Activated T-helper 2 cell treated with anti-CD3 and anti-CD28 coated beads, Interferon-gamma antibody, Interleukin-2, Interleukin-4, amounts not matched to agents 10 μg/mL and 5 μg/mL and 100 μg/mL, durations not matched to agents 14 hours and 24 hours and 36 hours (primary cell): ENCODE results near the gene PMM2. TPM values are rescaled to one million over a fixed set of nuclear protein-coding genes. Genes with fewer than 3 reads are reported as not detected.
"Not testable (repeated sequence)": the region's sequence is repeated elsewhere in the genome, so short reads cannot be mapped to it uniquely, and the experiment has no call there.

ENCODE experiments used
- DNase-seq: peaks from one replicate; pipeline ENCODE4 v3.0.0; 2021; ENCODE audit warnings: low spot score
- H3K27ac Mint-ChIP-seq: one replicate; pipeline ENCODE4 v1.8.0; 2021; ENCODE audit warnings: mixed read lengths
- H3K27me3 Mint-ChIP-seq: one replicate; pipeline ENCODE4 v1.8.0; 2021; ENCODE audit warnings: low read depth, mixed read lengths
- H3K36me3 Mint-ChIP-seq: one replicate; pipeline ENCODE4 v1.8.0; 2021; ENCODE audit warnings: low read depth, mixed read lengths
- H3K4me1 Mint-ChIP-seq: one replicate; pipeline ENCODE4 v1.8.0; 2021; ENCODE audit warnings: low read depth, mixed read lengths
- H3K4me3 Mint-ChIP-seq: one replicate; pipeline ENCODE4 v1.8.0; 2021; ENCODE audit warnings: low read depth, mild to moderate bottlenecking, moderate library complexity, mixed read lengths
- H3K9me3 Mint-ChIP-seq: one replicate; pipeline ENCODE4 v1.8.0; 2021; ENCODE audit warnings: mixed read lengths
- intact Hi-C: fragments of 100-400 bp; cut with micrococcal nuclease; formaldehyde crosslinking; loops from one replicate; pipeline ENCODE4 v1.15.1; 2023
- total RNA-seq: library from RNA; stranded (reverse); gene quantifications from 2 replicates; pipeline ENCODE4 v1.2.3, GENCODE V29; 2022

PMM2 gene
- total RNA-seq, 1 donor from 2014 or later: 67.6 TPM

- H3K27me3 Mint-ChIP-seq: no peaks in the 10 kb centered on the region
- H3K27ac Mint-ChIP-seq: no peak overlapping the region
- DNase-seq: no peak
- H3K4me1 Mint-ChIP-seq: peaks cover 3% of the 10 kb centered on the region
- no peaks in the 10 kb centered on the region for H3K9me3 Mint-ChIP-seq
- intact Hi-C loops: no loop called here
- H3K4me3 Mint-ChIP-seq: no peak overlapping the region
- no peaks in the 10 kb centered on the region for H3K36me3 Mint-ChIP-seq
These were observed 9.0 kb upstream of the PMM2 start for GRCh38 chr16:8788578-8789172.

GRCh38 chr16:8795091-8795490, 2.5 kb upstream of the PMM2 start:
- Mint-ChIP-seq H3K9me3 (no peaks in the 10 kb centered on the region), H3K4me1 (peaks cover 33% of the 10 kb centered on the region), H3K36me3 (peaks cover 16% of the 10 kb centered on the region), H3K4me3 (no peak overlapping the region), H3K27ac (no peak overlapping the region), H3K27me3 (no peaks in the 10 kb centered on the region)
- DNase-seq: no peak
- intact Hi-C loops: loop anchor here (5.0 kb wide), 2 partner anchors 297 to 332 kb away; partner anchors contain the start of gene HAPSTR1

GRCh38 chr16:8795818-8796217, 1.8 kb upstream of the PMM2 start:
- Mint-ChIP-seq H3K36me3 (peaks cover 16% of the 10 kb centered on the region), H3K4me1 (peaks cover 33% of the 10 kb centered on the region)

GRCh38 chr16:8796469-8797363, 923 bp upstream of the PMM2 start:
- H3K4me1 Mint-ChIP-seq: peaks cover 35% of the 10 kb centered on the region
- H3K36me3 Mint-ChIP-seq: peaks cover 25% of the 10 kb centered on the region

More at GRCh38 chr16:8795818-8796217, 1.8 kb upstream of the PMM2 start:
- Mint-ChIP-seq H3K9me3 (no peaks in the 10 kb centered on the region), H3K27me3 (no peaks in the 10 kb centered on the region), H3K27ac (peak overlapping the region; percentile 3), H3K4me3 (peak overlapping the region; percentile 95)
- intact Hi-C loops: loop anchor here (2.0 to 5.0 kb wide), 4 partner anchors 175 to 331 kb away; partner anchors contain the start of genes HAPSTR1 and METTL22
- no peak for DNase-seq

GRCh38 chr16:8798174-8798527, 512 bp downstream of the PMM2 start:
- no peaks in the 10 kb centered on the region for H3K9me3 Mint-ChIP-seq
- no peaks in the 10 kb centered on the region for H3K27me3 Mint-ChIP-seq
- peaks cover 39% of the 10 kb centered on the region for H3K36me3 Mint-ChIP-seq
- peak overlapping the region; percentile 95 for H3K4me3 Mint-ChIP-seq
- intact Hi-C loops: loop anchor here (5.0 kb wide), 2 partner anchors 294 to 329 kb away; partner anchors contain the start of gene HAPSTR1
- H3K27ac Mint-ChIP-seq: peak overlapping the region; percentile 90
- no peak for DNase-seq
- H3K4me1 Mint-ChIP-seq: peaks cover 35% of the 10 kb centered on the region

More at GRCh38 chr16:8796469-8797363, 923 bp upstream of the PMM2 start:
- Mint-ChIP-seq H3K4me3 (peak overlapping the region; percentile 95), H3K27ac (peak overlapping the region; percentile 90), H3K9me3 (no peaks in the 10 kb centered on the region), H3K27me3 (no peaks in the 10 kb centered on the region)
- intact Hi-C loops: loop anchor here (1.0 to 5.0 kb wide), 6 partner anchors 73 to 331 kb away; partner anchors contain the start of genes ABAT, CARHSP1, HAPSTR1 and METTL22
- DNase-seq: no peak

GRCh38 chr16:8798535-8799157, 1.0 kb downstream of the PMM2 start:
- no peaks in the 10 kb centered on the region for H3K9me3 Mint-ChIP-seq
- intact Hi-C loops: loop anchor here (5.0 kb wide), 2 partner anchors 294 to 329 kb away; partner anchors contain the start of gene HAPSTR1
- peaks cover 35% of the 10 kb centered on the region for H3K4me1 Mint-ChIP-seq
- H3K36me3 Mint-ChIP-seq: peaks cover 44% of the 10 kb centered on the region
- peak overlapping the region; percentile 90 for H3K27ac Mint-ChIP-seq
- no peak for DNase-seq
- peak overlapping the region; percentile 95 for H3K4me3 Mint-ChIP-seq
- H3K27me3 Mint-ChIP-seq: no peaks in the 10 kb centered on the region

GRCh38 chr16:8801701-8802100, 4.1 kb downstream of the PMM2 start:
- H3K27ac Mint-ChIP-seq: no peak overlapping the region

GRCh38 chr16:8803733-8804132, 6.1 kb downstream of the PMM2 start:
- H3K27me3 Mint-ChIP-seq, H3K9me3 Mint-ChIP-seq, H3K4me3 Mint-ChIP-seq, DNase-seq, H3K27ac Mint-ChIP-seq, intact Hi-C loops: not testable (repeated sequence)
- Mint-ChIP-seq H3K36me3 (peaks cover 69% of the 10 kb centered on the region), H3K4me1 (peaks cover 12% of the 10 kb centered on the region)

More at GRCh38 chr16:8801701-8802100, 4.1 kb downstream of the PMM2 start:
- Mint-ChIP-seq H3K4me1 (peaks cover 20% of the 10 kb centered on the region), H3K27me3 (no peaks in the 10 kb centered on the region), H3K36me3 (peaks cover 59% of the 10 kb centered on the region), H3K9me3 (no peaks in the 10 kb centered on the region), H3K4me3 (no peak overlapping the region)
- intact Hi-C loops: no loop called here
- DNase-seq: no peak

GRCh38 chr16:8804313-8804712, 6.7 kb downstream of the PMM2 start:
- H3K27ac Mint-ChIP-seq: no peak overlapping the region
- peaks cover 9% of the 10 kb centered on the region for H3K4me1 Mint-ChIP-seq
- no peak overlapping the region for H3K4me3 Mint-ChIP-seq
- intact Hi-C loops: no loop called here
- no peaks in the 10 kb centered on the region for H3K27me3 Mint-ChIP-seq
- no peak for DNase-seq
- H3K9me3 Mint-ChIP-seq: no peaks in the 10 kb centered on the region
- peaks cover 68% of the 10 kb centered on the region for H3K36me3 Mint-ChIP-seq

- intact Hi-C loops: no loop called here
- peaks cover 76% of the 10 kb centered on the region for H3K36me3 Mint-ChIP-seq
- H3K4me3 Mint-ChIP-seq: no peak overlapping the region
- H3K9me3 Mint-ChIP-seq: no peaks in the 10 kb centered on the region
- H3K4me1 Mint-ChIP-seq: peaks cover 3% of the 10 kb centered on the region
- no peak for DNase-seq
- H3K27ac Mint-ChIP-seq: no peak overlapping the region
- H3K27me3 Mint-ChIP-seq: no peaks in the 10 kb centered on the region
These were observed 8.8 kb downstream of the PMM2 start for GRCh38 chr16:8806272-8806983.

GRCh38 chr16:8807189-8807588, 9.6 kb downstream of the PMM2 start:
- intact Hi-C loops: no loop called here
- H3K36me3 Mint-ChIP-seq: peaks cover 76% of the 10 kb centered on the region

GRCh38 chr16:8808009-8808408, 10.4 kb downstream of the PMM2 start:
- H3K4me3 Mint-ChIP-seq: no peak overlapping the region
- peaks cover 76% of the 10 kb centered on the region for H3K36me3 Mint-ChIP-seq
- H3K27ac Mint-ChIP-seq: no peak overlapping the region
- H3K27me3 Mint-ChIP-seq: no peaks in the 10 kb centered on the region
- no peaks in the 10 kb centered on the region for H3K4me1 Mint-ChIP-seq
- intact Hi-C loops: no loop called here
- no peaks in the 10 kb centered on the region for H3K9me3 Mint-ChIP-seq
- DNase-seq: no peak

More at GRCh38 chr16:8807189-8807588, 9.6 kb downstream of the PMM2 start:
- Mint-ChIP-seq H3K4me3 (no peak overlapping the region), H3K27me3 (no peaks in the 10 kb centered on the region), H3K9me3 (no peaks in the 10 kb centered on the region), H3K27ac (peak overlapping the region; percentile 8), H3K4me1 (peaks cover 2% of the 10 kb centered on the region)
- no peak for DNase-seq
